SK-N-MC (cell line): Measurements from ENCODE around the gene DYRK3.
"Not testable (repeated sequence)": the region's sequence is repeated elsewhere in the genome, so short reads cannot be mapped to it uniquely, and the experiment has no call there.

Source experiments
- EZH2 ChIP-seq: fragments of 200-600 bp; sonication (generic); IDR thresholded peaks from one replicate; pipeline ENCODE4 v1.6.1; 2017; ENCODE audit warnings: antibody characterized with exemption
- FOXP2 ChIP-seq: optimal IDR thresholded peaks from 2 replicates; pipeline ENCODE3; 2011; ENCODE audit warnings: mild to moderate bottlenecking, moderate library complexity; ENCODE audit not compliant: insufficient read depth; ENCODE audit errors: extremely low read length, control extremely low read depth
- POLR2AphosphoS5 ChIP-seq: IDR thresholded peaks from 2 replicates; pipeline ENCODE4 v1.6.1; 2012; ENCODE audit warnings: mild to moderate bottlenecking, low read depth, low read length, borderline replicate concordance

GRCh38 chr1:206642074-206642473 lies 6.7 kb downstream of the DYRK3 start:
- not testable (repeated sequence) for TF ChIP-seq EZH2, POLR2AphosphoS5, FOXP2
